Measurements from ENCODE around the gene DOCK10. TPM values are rescaled to one million over a fixed set of nuclear protein-coding genes. Genes with fewer than 3 reads are reported as not detected.

DOCK10 gene
- total RNA-seq, 1 experiment from 2014 or later = 5.8 TPM

GRCh38 chr2:224883172-224883516 lies 159.1 kb downstream of the DOCK10 start:
- CTCF ChIA-PET = interaction anchor here (0.7 kb wide), 1 partner anchor 631 kb away, joined by 3 read pairs; no protein-coding TSS in a partner anchor
- Histone ChIP-seq H3K9me3 (ENCODE audit: control insufficient read depth, insufficient read depth, low read depth, low read length) (no peaks in the 10 kb centered on the region), H3K27ac (ENCODE audit: low read length) (no peak overlapping the region), H3K4me1 (ENCODE audit: control insufficient read depth, insufficient read depth, low read length) (no peaks in the 10 kb centered on the region), H3K4me3 (ENCODE audit: low read depth in 2 of 2, low read length in 2 of 2) (no peak overlapping the region), H3K36me3 (ENCODE audit: control insufficient read depth, insufficient read depth, low read length) (no peaks in the 10 kb centered on the region), H3K27me3 (ENCODE audit: control insufficient read depth, insufficient read depth, low read length) (no peaks in the 10 kb centered on the region)
- in situ Hi-C loops (cut with HindIII; ENCODE audit: low pct_unique_long_range_greater_than_20kb, low sequenced_read_pairs) = no loop called here
- DNase-seq (ENCODE audit: low read depth, low spot score) = no peak
- no peak for TF ChIP-seq POLR2AphosphoS5 (IDR thresholded peaks at IDR 0.05; ENCODE audit: low read depth, low read length)
- no peak for TF ChIP-seq REST (IDR thresholded peaks at IDR 0.05; ENCODE audit: insufficient read depth in 1 of 2, low read depth in 2 of 2, low read length in 1 of 2)
- TF ChIP-seq SIN3A (IDR thresholded peaks at IDR 0.05; ENCODE audit: borderline replicate concordance, insufficient read depth, low read depth, low read length) = no peak
- TF ChIP-seq TCF7L2 (IDR thresholded peaks at IDR 0.05; ENCODE audit: low read depth, low read length) = no peak
- TF ChIP-seq, protein P1, sequence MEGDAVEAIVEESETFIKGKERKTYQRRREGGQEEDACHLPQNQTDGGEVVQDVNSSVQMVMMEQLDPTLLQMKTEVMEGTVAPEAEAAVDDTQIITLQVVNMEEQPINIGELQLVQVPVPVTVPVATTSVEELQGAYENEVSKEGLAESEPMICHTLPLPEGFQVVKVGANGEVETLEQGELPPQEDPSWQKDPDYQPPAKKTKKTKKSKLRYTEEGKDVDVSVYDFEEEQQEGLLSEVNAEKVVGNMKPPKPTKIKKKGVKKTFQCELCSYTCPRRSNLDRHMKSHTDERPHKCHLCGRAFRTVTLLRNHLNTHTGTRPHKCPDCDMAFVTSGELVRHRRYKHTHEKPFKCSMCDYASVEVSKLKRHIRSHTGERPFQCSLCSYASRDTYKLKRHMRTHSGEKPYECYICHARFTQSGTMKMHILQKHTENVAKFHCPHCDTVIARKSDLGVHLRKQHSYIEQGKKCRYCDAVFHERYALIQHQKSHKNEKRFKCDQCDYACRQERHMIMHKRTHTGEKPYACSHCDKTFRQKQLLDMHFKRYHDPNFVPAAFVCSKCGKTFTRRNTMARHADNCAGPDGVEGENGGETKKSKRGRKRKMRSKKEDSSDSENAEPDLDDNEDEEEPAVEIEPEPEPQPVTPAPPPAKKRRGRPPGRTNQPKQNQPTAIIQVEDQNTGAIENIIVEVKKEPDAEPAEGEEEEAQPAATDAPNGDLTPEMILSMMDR (IDR thresholded peaks at IDR 0.05) = no peak
- intact Hi-C loops (cut with micrococcal nuclease; ENCODE audit: unreplicated experiment) = no loop called here
- POLR2A ChIA-PET = no interaction called here
- ATAC-seq = no peak
- BruUV-seq (replicated peaks) = no TSS peak

DNA sequence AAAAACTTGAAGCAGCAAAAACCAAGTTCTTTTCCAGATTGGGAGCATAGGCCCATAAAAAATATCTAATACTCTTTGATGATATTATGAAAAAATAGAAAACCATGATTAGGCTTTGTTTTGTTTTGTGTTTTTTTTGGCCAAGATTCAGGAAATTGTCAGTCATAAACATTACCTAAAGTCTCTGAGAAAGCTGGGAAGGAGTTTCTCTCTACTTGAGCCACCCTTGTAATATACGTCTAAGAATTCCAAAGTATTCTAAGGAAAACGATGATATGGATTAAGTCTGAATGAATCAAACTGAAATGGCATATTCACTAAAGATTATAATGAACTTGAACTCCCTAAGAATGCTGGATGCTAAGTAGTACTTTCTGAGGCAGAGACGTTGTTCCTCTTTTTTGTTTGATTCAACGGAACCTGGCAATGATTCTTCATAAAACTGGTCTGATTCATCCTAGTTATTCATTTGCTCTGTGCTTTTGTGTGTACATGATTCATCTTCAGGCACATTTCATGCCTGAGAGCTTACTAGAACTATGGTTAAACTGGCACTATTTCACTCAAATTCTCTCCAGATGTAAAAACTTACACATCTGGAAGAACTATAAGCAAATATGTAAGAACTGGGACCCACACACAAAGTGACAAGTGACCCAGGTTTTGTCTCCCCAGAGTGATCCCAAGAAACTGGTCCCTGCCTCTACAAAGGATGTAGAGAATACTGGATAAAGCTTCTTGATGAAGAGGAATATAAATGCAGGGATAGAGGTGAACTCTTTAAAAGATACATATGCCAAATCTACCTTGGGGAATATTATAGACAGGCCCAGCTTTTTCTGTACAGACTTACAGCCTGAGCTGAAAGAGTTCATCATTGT lies 159.7 kb downstream of the DOCK10 start:
- no peaks in the 10 kb centered on the region for H3K27me3 ChIP-seq (ENCODE audit: control insufficient read depth, insufficient read depth, low read length)
- in situ Hi-C loops (cut with HindIII; ENCODE audit: low pct_unique_long_range_greater_than_20kb, low sequenced_read_pairs) = no loop called here
- no peak for TF ChIP-seq POLR2AphosphoS5 (IDR thresholded peaks at IDR 0.05; ENCODE audit: low read depth, low read length)
- TF ChIP-seq TCF7L2 (IDR thresholded peaks at IDR 0.05; ENCODE audit: low read depth, low read length) = no peak
- TF ChIP-seq, protein P1 (IDR thresholded peaks at IDR 0.05) = no peak
- TF ChIP-seq SIN3A (IDR thresholded peaks at IDR 0.05; ENCODE audit: borderline replicate concordance, insufficient read depth, low read depth, low read length) = no peak
- TF ChIP-seq REST (IDR thresholded peaks at IDR 0.05; ENCODE audit: insufficient read depth in 1 of 2, low read depth in 2 of 2, low read length in 1 of 2) = no peak
- no peak overlapping the region for H3K4me3 ChIP-seq (ENCODE audit: low read depth in 2 of 2, low read length in 2 of 2)
- H3K9me3 ChIP-seq (ENCODE audit: control insufficient read depth, insufficient read depth, low read depth, low read length) = no peaks in the 10 kb centered on the region
- ATAC-seq = no peak
- H3K36me3 ChIP-seq (ENCODE audit: control insufficient read depth, insufficient read depth, low read length) = no peaks in the 10 kb centered on the region
- no peaks in the 10 kb centered on the region for H3K4me1 ChIP-seq (ENCODE audit: control insufficient read depth, insufficient read depth, low read length)
- intact Hi-C loops (cut with micrococcal nuclease; ENCODE audit: unreplicated experiment) = no loop called here
- no TSS peak for BruUV-seq (replicated peaks)
- ChIA-PET CTCF (no interaction called here), POLR2A (no interaction called here)
- no peak overlapping the region for H3K27ac ChIP-seq (ENCODE audit: low read length)
- DNase-seq (ENCODE audit: low read depth, low spot score) = no peak

Data from Panc1 (cell line).